Gastroesophageal sphincter (tissue), 3 donors: ENCODE data around the gene RSF1.

Experiments
- POLR2A ChIP-seq, 2 donors: fragments of 450-650 bp; IDR thresholded peaks; one replicate each; pipeline ENCODE4 v1.6.1; 2017; ENCODE audit warnings: antibody characterized with exemption in 2 of 2, mild to moderate bottlenecking in 2 of 2, moderate library complexity in 1 of 2
- TF ChIP-seq, protein P1 (sequence below), 4 experiments: fragments of 200-600 bp in 2 of 4; fragments of 450-650 bp in 2 of 4; sonication (generic) in 1 of 4; IDR thresholded peaks; one replicate each; pipeline ENCODE4 v1.5.1; 2017 to 2019; ENCODE audit warnings: antibody characterized with exemption in 4 of 4, mild to moderate bottlenecking in 2 of 4, moderate library complexity in 2 of 4

DNA sequence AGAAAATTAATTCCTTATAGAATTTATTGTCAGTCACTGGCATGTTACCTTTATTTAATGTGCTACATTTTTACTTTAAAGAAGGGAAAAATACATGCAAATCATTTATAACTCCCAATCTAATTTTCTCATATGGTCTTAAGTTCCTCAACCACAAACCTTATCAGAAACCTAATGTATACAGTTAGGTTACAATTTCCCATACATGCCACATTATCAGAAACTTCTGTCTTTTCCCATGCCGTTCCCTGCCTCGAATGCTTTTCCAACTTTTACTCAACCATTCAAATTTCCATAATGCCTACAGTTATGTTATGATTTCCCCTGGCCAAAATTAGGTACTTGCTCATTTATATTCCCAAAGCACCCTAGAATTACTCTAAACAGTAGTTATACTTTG lies 13.5 kb downstream of the RSF1 start:
- TF ChIP-seq, protein P1, sequence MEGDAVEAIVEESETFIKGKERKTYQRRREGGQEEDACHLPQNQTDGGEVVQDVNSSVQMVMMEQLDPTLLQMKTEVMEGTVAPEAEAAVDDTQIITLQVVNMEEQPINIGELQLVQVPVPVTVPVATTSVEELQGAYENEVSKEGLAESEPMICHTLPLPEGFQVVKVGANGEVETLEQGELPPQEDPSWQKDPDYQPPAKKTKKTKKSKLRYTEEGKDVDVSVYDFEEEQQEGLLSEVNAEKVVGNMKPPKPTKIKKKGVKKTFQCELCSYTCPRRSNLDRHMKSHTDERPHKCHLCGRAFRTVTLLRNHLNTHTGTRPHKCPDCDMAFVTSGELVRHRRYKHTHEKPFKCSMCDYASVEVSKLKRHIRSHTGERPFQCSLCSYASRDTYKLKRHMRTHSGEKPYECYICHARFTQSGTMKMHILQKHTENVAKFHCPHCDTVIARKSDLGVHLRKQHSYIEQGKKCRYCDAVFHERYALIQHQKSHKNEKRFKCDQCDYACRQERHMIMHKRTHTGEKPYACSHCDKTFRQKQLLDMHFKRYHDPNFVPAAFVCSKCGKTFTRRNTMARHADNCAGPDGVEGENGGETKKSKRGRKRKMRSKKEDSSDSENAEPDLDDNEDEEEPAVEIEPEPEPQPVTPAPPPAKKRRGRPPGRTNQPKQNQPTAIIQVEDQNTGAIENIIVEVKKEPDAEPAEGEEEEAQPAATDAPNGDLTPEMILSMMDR (IDR thresholded peaks at IDR 0.05) = no peak
- no peak for TF ChIP-seq POLR2A (IDR thresholded peaks at IDR 0.05)
